Ascending aorta (tissue), 2 donors: Measurements from ENCODE around the gene DNAJA2. TPM values are rescaled to one million over a fixed set of nuclear protein-coding genes. Genes with fewer than 3 reads are reported as not detected.
A peak's percentile ranks its signal among the peaks of the same experiment; 100 is the strongest.
"Not testable (repeated sequence)": the region's sequence is repeated elsewhere in the genome, so short reads cannot be mapped to it uniquely, and the experiment has no call there.

Experiments used
- DNase-seq, 2 donors: peaks; one replicate each; pipeline ENCODE4 v3.0.0-alpha.2; 2019; ENCODE audit warnings: low spot score in 2 of 2
- H3K27ac ChIP-seq, 2 donors: fragments of 200-600 bp; sonication (generic); one replicate each; pipeline ENCODE4 v1.5.1; 2016 to 2017; ENCODE audit warnings: mild to moderate bottlenecking in 1 of 2
- H3K27me3 ChIP-seq: fragments of 200-600 bp; sonication (generic); one replicate; pipeline ENCODE4 v1.5.1; 2017
- H3K36me3 ChIP-seq, 2 donors: fragments of 200-600 bp; sonication (generic); one replicate each; pipeline ENCODE4 v1.5.1; 2016
- H3K4me1 ChIP-seq, 2 donors: fragments of 200-600 bp; sonication (generic); one replicate each; pipeline ENCODE4 v1.5.1; 2016 to 2017; ENCODE audit warnings: mild to moderate bottlenecking in 1 of 2
- H3K4me3 ChIP-seq, 2 donors: fragments of 200-600 bp; sonication (generic); one replicate each; pipeline ENCODE4 v1.5.1; 2016 to 2017; ENCODE audit warnings: mild to moderate bottlenecking in 1 of 2
- H3K9me3 ChIP-seq, 2 donors: fragments of 200-600 bp; sonication (generic); one replicate each; pipeline ENCODE4 v1.5.1; 2016
- CTCF ChIP-seq, 3 experiments: fragments of 200-600 bp in 2 of 3; fragments of 450-650 bp in 1 of 3; sonication (generic) in 2 of 3; IDR thresholded peaks; one replicate each; pipeline ENCODE4 v1.5.1; 2016 to 2019; ENCODE audit warnings: antibody characterized with exemption in 3 of 3, mild to moderate bottlenecking in 1 of 3, moderate library complexity in 1 of 3
- intact Hi-C: fragments of 100-400 bp; cut with DNase I; formaldehyde crosslinking; loops from one replicate; pipeline ENCODE4 v1.15.1; 2023
- total RNA-seq: library from RNA; depleted of rRNA; stranded (reverse); fragments of >200 nt; gene quantifications from one replicate; pipeline ENCODE4 v1.1.0, GENCODE V29; 2016

DNAJA2 gene
- total RNA-seq, 1 donor from 2014 or later = 15.8 TPM

- TF ChIP-seq CTCF (IDR thresholded peaks at IDR 0.05) = no peak
- H3K9me3 ChIP-seq = no peaks in the 10 kb centered on the region
- no peak overlapping the region for H3K4me3 ChIP-seq
Observed at GRCh38 chr16:46950009-46950408, 23.5 kb downstream of the DNAJA2 start.

GRCh38 chr16:46949241-46949892, 24.1 kb downstream of the DNAJA2 start:
- DNase-seq = no peak
- intact Hi-C loops = loop anchor here (10.0 kb wide), 1 partner anchor 1215 kb away; no protein-coding TSS in a partner anchor
- Histone ChIP-seq H3K9me3 (no peaks in the 10 kb centered on the region), H3K27me3 (no peaks in the 10 kb centered on the region), H3K36me3 (peaks cover 0 to under 1% of the 10 kb centered on the region in 2 donors), H3K27ac (no peak overlapping the region), H3K4me1 (no peaks in the 10 kb centered on the region), H3K4me3 (no peak overlapping the region)
- TF ChIP-seq CTCF (IDR thresholded peaks at IDR 0.05) = no peak

More at GRCh38 chr16:46950009-46950408, 23.5 kb downstream of the DNAJA2 start:
- Histone ChIP-seq H3K27me3 (no peaks in the 10 kb centered on the region), H3K27ac (no peak overlapping the region), H3K4me1 (no peaks in the 10 kb centered on the region), H3K36me3 (peaks cover 3 to 6% of the 10 kb centered on the region in 2 donors)
- no peak for DNase-seq
- intact Hi-C loops = no loop called here

GRCh38 chr16:46948548-46949166, 24.8 kb downstream of the DNAJA2 start:
- no peaks in the 10 kb centered on the region for H3K9me3 ChIP-seq
- no peak overlapping the region for H3K27ac ChIP-seq
- H3K27me3 ChIP-seq = no peaks in the 10 kb centered on the region
- DNase-seq = no peak
- no peaks in the 10 kb centered on the region for H3K4me1 ChIP-seq
- TF ChIP-seq CTCF (IDR thresholded peaks at IDR 0.05) = no peak
- H3K4me3 ChIP-seq = no peak overlapping the region
- no peaks in the 10 kb centered on the region for H3K36me3 ChIP-seq
- intact Hi-C loops = loop anchor here (10.0 kb wide), 1 partner anchor 1216 kb away; no protein-coding TSS in a partner anchor

- DNase-seq = no peak
- Histone ChIP-seq H3K4me3 (no peak overlapping the region), H3K9me3 (no peaks in the 10 kb centered on the region), H3K4me1 (no peaks in the 10 kb centered on the region), H3K27ac (no peak overlapping the region), H3K36me3 (no peaks in the 10 kb centered on the region), H3K27me3 (no peaks in the 10 kb centered on the region)
- intact Hi-C loops = loop anchor here (10.0 kb wide), 1 partner anchor 1217 kb away; no protein-coding TSS in a partner anchor
- TF ChIP-seq CTCF (IDR thresholded peaks at IDR 0.05) = peak in 2 of 3 experiments; percentile 18 to 46
Observed at GRCh38 chr16:46947900-46948547, 25.4 kb downstream of the DNAJA2 start.

GRCh38 chr16:46944713-46945112, 28.8 kb downstream of the DNAJA2 start:
- not testable (repeated sequence) for DNase-seq, H3K36me3 ChIP-seq, H3K4me1 ChIP-seq, H3K9me3 ChIP-seq, H3K27me3 ChIP-seq, H3K27ac ChIP-seq, H3K4me3 ChIP-seq
- intact Hi-C loops = loop anchor here (10.0 kb wide), 1 partner anchor 1220 kb away; no protein-coding TSS in a partner anchor

- no peak overlapping the region for H3K4me3 ChIP-seq
- H3K27ac ChIP-seq = no peak overlapping the region
- H3K36me3 ChIP-seq = no peaks in the 10 kb centered on the region
- no peak for TF ChIP-seq CTCF (IDR thresholded peaks at IDR 0.05)
- no peak for DNase-seq
- H3K9me3 ChIP-seq = no peaks in the 10 kb centered on the region
- H3K27me3 ChIP-seq = no peaks in the 10 kb centered on the region
- no peaks in the 10 kb centered on the region for H3K4me1 ChIP-seq
- intact Hi-C loops = no loop called here
Observed at GRCh38 chr16:46937536-46937935, 35.9 kb downstream of the DNAJA2 start.
